Caki2 (cell line): ENCODE data around the gene PROX1. TPM values are rescaled to one million over a fixed set of nuclear protein-coding genes. Genes with fewer than 3 reads are reported as not detected.
"Not testable (repeated sequence)": the region's sequence is repeated elsewhere in the genome, so short reads cannot be mapped to it uniquely, and the experiment has no call there.

Experiments
- DNase-seq: peaks from one replicate; pipeline ENCODE4 v3.0.0-alpha.2; 2015; ENCODE audit warnings: low read depth
- in situ Hi-C: cut with HindIII; loops from 2 replicates; pipeline ENCODE4 v1.10.0; 2016; ENCODE audit warnings: low sequenced_read_pairs, low pct_unique_long_range_greater_than_20kb, mixed read lengths
- total RNA-seq: library from RNA; depleted of rRNA; stranded (reverse); fragments of >200 nt; shearing (Covaris generic); gene quantifications from 2 replicates; pipeline ENCODE4 v1.2.3, GENCODE V29; 2014; ENCODE audit warnings: low replicate concordance

The PROX1 gene
- total RNA-seq, 1 experiment from 2014 or later = not detected

GRCh38 chr1:214085325-214085724, 97.6 kb downstream of the PROX1 start:
- in situ Hi-C loops = no loop called here

GRCh38 chr1:214086945-214087344, 99.2 kb downstream of the PROX1 start:
- in situ Hi-C loops = no loop called here

More at GRCh38 chr1:214085325-214085724, 97.6 kb downstream of the PROX1 start:
- no peak for DNase-seq

GRCh38 chr1:214089003-214089402, 101.2 kb downstream of the PROX1 start:
- in situ Hi-C loops, DNase-seq: not testable (repeated sequence)

More at GRCh38 chr1:214086945-214087344, 99.2 kb downstream of the PROX1 start:
- no peak for DNase-seq
